Activated gamma-delta T cell (primary cell): ENCODE results near the gene SHB.

Source experiments
- DNase-seq: peaks from one replicate; lab custom pipeline; 2025; lab: John Stamatoyannopoulos, UW

The SHB gene

GRCh38 chr9:37935096-37935495, 133.9 kb downstream of the SHB start:
- DNase-seq = no peak

GRCh38 chr9:37931592-37931991, 137.4 kb downstream of the SHB start:
- no peak for DNase-seq

- DNase-seq = no peak
Measured at GRCh38 chr9:37929441-37929895, 139.6 kb downstream of the SHB start.

GRCh38 chr9:37928552-37929430, 140.2 kb downstream of the SHB start:
- DNase-seq = no peak

- DNase-seq = no peak
Measured at GRCh38 chr9:37927601-37928551, 141.2 kb downstream of the SHB start.

GRCh38 chr9:37927132-37927531, 141.9 kb downstream of the SHB start:
- no peak for DNase-seq

- no peak for DNase-seq
Measured at GRCh38 chr9:37926737-37927118, 142.3 kb downstream of the SHB start.

GRCh38 chr9:37925786-37926736, 143.0 kb downstream of the SHB start:
- no peak for DNase-seq

- DNase-seq = no peak
Measured at GRCh38 chr9:37925006-37925405, 144.0 kb downstream of the SHB start.

- DNase-seq = no peak
Measured at GRCh38 chr9:37924538-37924937, 144.5 kb downstream of the SHB start.

GRCh38 chr9:37923796-37924427, 145.1 kb downstream of the SHB start:
- no peak for DNase-seq

GRCh38 chr9:37923118-37923795, 145.8 kb downstream of the SHB start:
- no peak for DNase-seq

GRCh38 chr9:37922363-37923117, 146.5 kb downstream of the SHB start:
- no peak for DNase-seq

- no peak for DNase-seq
Measured at GRCh38 chr9:37921546-37922300, 147.3 kb downstream of the SHB start.

- DNase-seq = no peak
Measured at GRCh38 chr9:37921168-37921510, 147.9 kb downstream of the SHB start.

GRCh38 chr9:37920471-37921167, 148.4 kb downstream of the SHB start:
- DNase-seq = no peak

- no peak for DNase-seq
Measured at GRCh38 chr9:37919956-37920335, 149.1 kb downstream of the SHB start.

GRCh38 chr9:37919246-37919955, 149.6 kb downstream of the SHB start:
- DNase-seq = no peak
